Smooth muscle cell (in vitro differentiated cells): ENCODE results near the gene PRDM13. TPM values are rescaled to one million over a fixed set of nuclear protein-coding genes. Genes with fewer than 3 reads are reported as not detected.

Source experiments
- DNase-seq: peaks from one replicate; lab custom pipeline; 2025; ENCODE audit not compliant: unreplicated experiment; lab: John Stamatoyannopoulos, UW
- H2AFZ ChIP-seq: fragments of 200-600 bp; sonication (generic); 2 replicates; pipeline ENCODE4 v1.6.0; 2016; ENCODE audit warnings: antibody characterized with exemption, low read depth, mild to moderate bottlenecking
- H3F3A ChIP-seq: fragments of 200-600 bp; sonication (generic); 2 replicates; pipeline ENCODE4 v1.6.0; 2017; ENCODE audit warnings: antibody characterized with exemption, low read depth
- H3K27ac ChIP-seq: fragments of 200-600 bp; sonication (generic); 2 replicates; pipeline ENCODE4 v1.5.1; 2016; ENCODE audit warnings: low read depth, mild to moderate bottlenecking
- H3K27me3 ChIP-seq: fragments of 200-600 bp; sonication (generic); 2 replicates; pipeline ENCODE4 v1.6.1; 2016; ENCODE audit warnings: low read depth, mild to moderate bottlenecking
- H3K36me3 ChIP-seq: fragments of 200-600 bp; sonication (generic); 2 replicates; pipeline ENCODE4 v1.5.1; 2016; ENCODE audit warnings: low read depth
- H3K4me1 ChIP-seq: fragments of 200-600 bp; sonication (generic); 2 replicates; pipeline ENCODE4 v1.5.1; 2016; ENCODE audit warnings: low read depth
- H3K4me2 ChIP-seq: fragments of 200-600 bp; sonication (generic); 2 replicates; pipeline ENCODE4 v1.6.0; 2016; ENCODE audit warnings: mild to moderate bottlenecking
- H3K4me3 ChIP-seq: fragments of 200-600 bp; sonication (generic); 2 replicates; pipeline ENCODE4 v1.5.1; 2016; ENCODE audit warnings: mild to moderate bottlenecking
- H3K79me2 ChIP-seq: fragments of 200-600 bp; sonication (generic); 2 replicates; pipeline ENCODE4 v1.6.0; 2016; ENCODE audit warnings: low read depth, mild to moderate bottlenecking
- H3K9ac ChIP-seq: fragments of 200-600 bp; sonication (generic); 2 replicates; pipeline ENCODE4 v1.6.0; 2016; ENCODE audit warnings: low read depth
- H3K9me3 ChIP-seq: fragments of 200-600 bp; sonication (generic); replicated peaks from 2 replicates; pipeline ENCODE4 v1.5.1; 2016; ENCODE audit warnings: low read depth
- H4K20me1 ChIP-seq: fragments of 200-600 bp; sonication (generic); 2 replicates; pipeline ENCODE4 v1.6.0; 2016; ENCODE audit warnings: low read depth
- WGBS: methylation state at CpG from one replicate; pipeline ENCODE4 v1.1.7; 2016; ENCODE audit warnings: low lambda C conversion rate; 5-methylcytosine and 5-hydroxymethylcytosine counted together
- polyA plus RNA-seq: library from polyadenylated mRNA; unstranded; fragments of >200 nt; fragmentation: Nextera tagmentation; extraction: Ambion mirVana; gene quantifications from 2 replicates; pipeline ENCODE4 v1.2.1, GENCODE V29; 2016
- total RNA-seq: library from RNA; depleted of rRNA; stranded (reverse); fragments of >200 nt; gene quantifications from 2 replicates; pipeline ENCODE4 v1.2.3, GENCODE V29; 2014
- TF ChIP-seq, protein P1 (sequence below): fragments of 200-600 bp; sonication (generic); IDR thresholded peaks from 2 replicates; pipeline ENCODE4 v1.5.1; 2017; ENCODE audit warnings: borderline replicate concordance, mild to moderate bottlenecking, antibody characterized with exemption; ENCODE audit not compliant: insufficient read depth, poor library complexity, severe bottlenecking

PRDM13 gene
- total and polyA plus RNA-seq, 2 experiments from 2014 or later = not detected

DNA sequence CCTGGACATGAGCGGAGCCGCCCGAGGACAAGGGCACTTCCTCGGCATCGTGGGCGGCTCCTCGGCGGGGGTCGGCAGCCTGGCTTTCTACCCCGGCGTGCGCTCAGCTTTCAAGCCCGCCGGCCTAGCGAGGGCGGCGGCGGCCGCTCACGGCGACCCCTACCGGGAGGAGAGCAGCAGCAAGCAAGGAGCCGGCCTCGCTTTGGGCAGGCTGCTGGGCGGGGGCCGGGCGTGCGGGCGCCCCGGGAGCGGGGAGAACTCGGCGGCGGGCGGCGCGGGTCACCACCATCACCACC, 6.7 kb downstream of the PRDM13 start:
- H3K79me2 ChIP-seq = no peaks in the 10 kb centered on the region
- TF ChIP-seq, protein P1, sequence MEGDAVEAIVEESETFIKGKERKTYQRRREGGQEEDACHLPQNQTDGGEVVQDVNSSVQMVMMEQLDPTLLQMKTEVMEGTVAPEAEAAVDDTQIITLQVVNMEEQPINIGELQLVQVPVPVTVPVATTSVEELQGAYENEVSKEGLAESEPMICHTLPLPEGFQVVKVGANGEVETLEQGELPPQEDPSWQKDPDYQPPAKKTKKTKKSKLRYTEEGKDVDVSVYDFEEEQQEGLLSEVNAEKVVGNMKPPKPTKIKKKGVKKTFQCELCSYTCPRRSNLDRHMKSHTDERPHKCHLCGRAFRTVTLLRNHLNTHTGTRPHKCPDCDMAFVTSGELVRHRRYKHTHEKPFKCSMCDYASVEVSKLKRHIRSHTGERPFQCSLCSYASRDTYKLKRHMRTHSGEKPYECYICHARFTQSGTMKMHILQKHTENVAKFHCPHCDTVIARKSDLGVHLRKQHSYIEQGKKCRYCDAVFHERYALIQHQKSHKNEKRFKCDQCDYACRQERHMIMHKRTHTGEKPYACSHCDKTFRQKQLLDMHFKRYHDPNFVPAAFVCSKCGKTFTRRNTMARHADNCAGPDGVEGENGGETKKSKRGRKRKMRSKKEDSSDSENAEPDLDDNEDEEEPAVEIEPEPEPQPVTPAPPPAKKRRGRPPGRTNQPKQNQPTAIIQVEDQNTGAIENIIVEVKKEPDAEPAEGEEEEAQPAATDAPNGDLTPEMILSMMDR = peak; percentile 47
- H3K4me2 ChIP-seq = peak overlapping the region; percentile 93
- DNase-seq = no peak
- no peaks in the 10 kb centered on the region for H3F3A ChIP-seq
- H3K27ac ChIP-seq = no peak overlapping the region
- H3K4me3 ChIP-seq = peak overlapping the region; percentile 51
- H3K4me1 ChIP-seq = peaks cover 16% of the 10 kb centered on the region
- H3K27me3 ChIP-seq = peaks cover 100% of the 10 kb centered on the region
- H4K20me1 ChIP-seq = no peaks in the 10 kb centered on the region
- WGBS = 1% methylated on average over 27 of the region's 37 CpGs
- no peak overlapping the region for H3K9ac ChIP-seq
- H3K36me3 ChIP-seq = no peaks in the 10 kb centered on the region
- no peaks in the 10 kb centered on the region for H3K9me3 ChIP-seq
- peak overlapping the region; percentile 75 for H2AFZ ChIP-seq

- Histone ChIP-seq H3K4me3 (peak overlapping the region; percentile 51), H3K79me2 (no peaks in the 10 kb centered on the region), H3K9me3 (no peaks in the 10 kb centered on the region), H3K27me3 (peaks cover 100% of the 10 kb centered on the region), H3K9ac (no peak overlapping the region), H3K27ac (no peak overlapping the region), H3K4me1 (peaks cover 16% of the 10 kb centered on the region), H3F3A (no peaks in the 10 kb centered on the region), H4K20me1 (no peaks in the 10 kb centered on the region), H2AFZ (peak overlapping the region; percentile 75), H3K4me2 (peak overlapping the region; percentile 93), H3K36me3 (no peaks in the 10 kb centered on the region)
- TF ChIP-seq, protein P1 = no peak
- 1% methylated on average over 79 of the region's 82 CpGs for WGBS
- no peak for DNase-seq
These were observed 7.2 kb downstream of the PRDM13 start for GRCh38 chr6:99613705-99614429.

DNA sequence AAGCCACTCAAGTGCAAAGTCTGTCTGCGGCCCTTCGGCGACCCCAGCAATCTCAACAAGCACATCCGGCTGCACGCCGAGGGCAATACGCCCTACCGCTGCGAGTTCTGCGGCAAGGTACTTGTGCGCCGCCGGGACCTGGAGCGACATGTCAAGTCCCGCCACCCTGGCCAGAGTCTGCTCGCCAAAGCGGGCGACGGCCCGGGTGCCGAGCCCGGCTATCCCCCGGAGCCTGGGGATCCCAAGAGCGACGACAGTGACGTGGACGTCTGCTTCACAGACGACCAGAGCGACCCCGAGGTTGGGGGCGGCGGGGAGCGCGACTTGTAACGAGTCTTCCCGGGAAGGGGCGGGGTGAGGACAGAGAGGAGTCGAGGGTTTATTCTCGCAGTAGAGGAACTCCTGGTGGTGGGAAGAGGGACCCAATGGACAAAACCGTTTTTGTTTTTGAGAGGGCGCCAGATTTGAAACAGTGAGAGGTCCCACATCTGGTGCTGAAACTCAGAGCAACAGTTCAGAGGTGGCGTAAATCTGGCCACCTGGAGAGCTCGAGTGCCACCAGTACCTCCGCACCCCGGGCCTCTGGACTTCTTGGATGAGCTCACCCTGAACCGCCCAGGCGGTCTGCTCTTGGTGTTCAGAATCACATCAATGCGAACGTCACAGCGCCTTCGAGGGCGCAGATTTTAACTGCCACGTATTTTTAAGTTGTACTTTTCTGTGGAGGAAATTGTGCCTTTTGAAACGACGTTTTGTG, 8.0 kb downstream of the PRDM13 start:
- H3K4me1 ChIP-seq = peaks cover 16% of the 10 kb centered on the region
- peak overlapping the region; percentile 51 for H3K4me3 ChIP-seq
- peaks cover 100% of the 10 kb centered on the region for H3K27me3 ChIP-seq
- TF ChIP-seq, protein P1 = no peak
- no peaks in the 10 kb centered on the region for H3K79me2 ChIP-seq
- H2AFZ ChIP-seq = no peak overlapping the region
- no peak overlapping the region for H3K9ac ChIP-seq
- no peaks in the 10 kb centered on the region for H3K36me3 ChIP-seq
- H3K4me2 ChIP-seq = peak overlapping the region; percentile 93
- H4K20me1 ChIP-seq = no peaks in the 10 kb centered on the region
- no peak for DNase-seq
- H3F3A ChIP-seq = no peaks in the 10 kb centered on the region
- WGBS = 4% methylated on average over 55 of the region's 55 CpGs
- H3K9me3 ChIP-seq = no peaks in the 10 kb centered on the region
- H3K27ac ChIP-seq = no peak overlapping the region

GRCh38 chr6:99617131-99617530, 10.5 kb downstream of the PRDM13 start:
- Histone ChIP-seq H3K4me3 (no peak overlapping the region), H3K36me3 (no peaks in the 10 kb centered on the region), H4K20me1 (no peaks in the 10 kb centered on the region), H3K9me3 (no peaks in the 10 kb centered on the region), H3K4me2 (no peak overlapping the region), H2AFZ (no peak overlapping the region), H3K4me1 (peaks cover 16% of the 10 kb centered on the region), H3F3A (no peaks in the 10 kb centered on the region), H3K27me3 (peaks cover 100% of the 10 kb centered on the region), H3K79me2 (no peaks in the 10 kb centered on the region), H3K27ac (no peak overlapping the region), H3K9ac (no peak overlapping the region)
- DNase-seq = no peak
- TF ChIP-seq, protein P1 = no peak
- 69% methylated on average over 2 of the region's 2 CpGs for WGBS
